H1 (cell line): ENCODE results near the gene INPP5K. TPM values are rescaled to one million over a fixed set of nuclear protein-coding genes. Genes with fewer than 3 reads are reported as not detected.
A peak's percentile ranks its signal among the peaks of the same experiment; 100 is the strongest.

Source experiments
- CTCF ChIA-PET: fragments of 300-600 bp; sonication (Branson Sonifier 250); formaldehyde crosslinking; loops from one replicate; lab custom pipeline; 2021; ENCODE audit not compliant: partially characterized antibody; lab: Charles Lee
- POLR2A ChIA-PET: fragments of 300-600 bp; sonication (Branson Sonifier 250); formaldehyde crosslinking; loops from one replicate; lab custom pipeline; 2021; ENCODE audit warnings: inconsistent platforms; ENCODE audit not compliant: partially characterized antibody; lab: Charles Lee
- DNase-seq, 2 experiments: peaks; one replicate each; pipeline versions ENCODE4 v3.0.0 to v3.0.0-alpha.2; 2010 to 2022; ENCODE audit warnings: low spot score in 2 of 2, low read depth in 1 of 2, mixed read lengths in 1 of 2
- FAIRE-seq: peaks from 2 replicates; lab custom pipeline; 2011; peaks lifted over from hg19 to GRCh38; lab: Jason Lieb, UNC
- H2AFZ ChIP-seq: 2 replicates; pipeline ENCODE4 v1.8.1; 2012; ENCODE audit warnings: low read length, inconsistent platforms
- H2AK5ac ChIP-seq: 2 replicates; pipeline ENCODE4 v1.6.1; 2013; ENCODE audit warnings: low read depth, low read length
- H2BK120ac ChIP-seq: replicated peaks from 2 replicates; pipeline ENCODE3; 2013; ENCODE audit warnings: low read depth, low read length, inconsistent platforms
- H2BK12ac ChIP-seq: 2 replicates; pipeline ENCODE4 v1.6.1; 2013; ENCODE audit warnings: low read depth, low read length
- H2BK15ac ChIP-seq: 2 replicates; pipeline ENCODE4 v1.6.1; 2013; ENCODE audit warnings: low read length
- H2BK20ac ChIP-seq: 2 replicates; pipeline ENCODE4 v1.6.1; 2013; ENCODE audit warnings: low read length
- H2BK5ac ChIP-seq: 2 replicates; pipeline ENCODE4 v1.6.1; 2013; ENCODE audit warnings: low read depth, low read length
- H3K14ac ChIP-seq: 2 replicates; pipeline ENCODE4 v1.6.1; 2013; ENCODE audit warnings: inconsistent platforms; ENCODE audit not compliant: insufficient read length
- H3K18ac ChIP-seq: 2 replicates; pipeline ENCODE4 v1.6.1; 2013; ENCODE audit warnings: low read length; ENCODE audit errors: extremely low read depth
- H3K23ac ChIP-seq: 2 replicates; pipeline ENCODE4 v1.6.1; 2013; ENCODE audit warnings: inconsistent platforms; ENCODE audit not compliant: insufficient read length
- H3K23me2 ChIP-seq: 2 replicates; pipeline ENCODE4 v1.6.1; 2013; ENCODE audit warnings: low read depth, low read length
- H3K27ac ChIP-seq: 2 replicates; pipeline ENCODE4 v1.6.1; 2011; ENCODE audit warnings: low read depth, low read length, inconsistent platforms
- H3K27me3 ChIP-seq, 4 experiments: replicated peaks in 1 of 4; 1 replicate in 1 of 4; 2 replicates in 3 of 4; pipeline versions ENCODE4 v1.6.1 to v1.8.1; 2011 to 2013; ENCODE audit warnings: low read length in 3 of 4, mild to moderate bottlenecking in 3 of 4, inconsistent platforms in 2 of 4, mixed read lengths in 2 of 4, moderate library complexity in 1 of 4; ENCODE audit not compliant: control insufficient read depth in 3 of 4, insufficient read depth in 3 of 4; ENCODE audit errors: extremely low read depth in 1 of 4
- H3K36me3 ChIP-seq, 4 experiments: 2 replicates each; pipeline versions ENCODE4 v1.6.1 to v1.8.1; 2011 to 2013; ENCODE audit warnings: mild to moderate bottlenecking in 4 of 4, low read length in 3 of 4, moderate library complexity in 2 of 4, control low read depth in 1 of 4, inconsistent platforms in 1 of 4; ENCODE audit not compliant: insufficient read depth in 4 of 4, control insufficient read depth in 2 of 4
- H3K4ac ChIP-seq: replicated peaks from 2 replicates; pipeline ENCODE3; 2013; ENCODE audit warnings: low read length, low read depth, mixed read lengths, inconsistent platforms; ENCODE audit not compliant: insufficient read length
- H3K4me1 ChIP-seq, 4 experiments: replicated peaks in 1 of 4; 1 replicate in 1 of 4; 2 replicates in 3 of 4; pipeline versions ENCODE4 v1.6.1 to v1.8.1; 2011 to 2013; ENCODE audit warnings: low read length in 3 of 4, inconsistent platforms in 2 of 4, mixed read lengths in 1 of 4; ENCODE audit not compliant: insufficient read depth in 4 of 4, control insufficient read depth in 3 of 4
- H3K4me2 ChIP-seq, 2 experiments: 2 replicates each; pipeline versions ENCODE4 v1.6.1 to v1.8.1; 2011 to 2013; ENCODE audit warnings: low read depth in 2 of 2, low read length in 2 of 2, control low read depth in 1 of 2, inconsistent platforms in 1 of 2, mild to moderate bottlenecking in 1 of 2; ENCODE audit not compliant: insufficient read depth in 1 of 2
- H3K4me3 ChIP-seq, 4 experiments: fragments of 200-600, 300-600 bp in 1 of 4; sonication (generic), shearing (Covaris generic), sonication (Bioruptor Twin) in 1 of 4; 2 replicates each; pipeline versions ENCODE4 v1.5.1 to v1.8.1; 2011 to 2016; ENCODE audit warnings: low read length in 4 of 4, low read depth in 3 of 4, control low read depth in 2 of 4, inconsistent platforms in 2 of 4, mild to moderate bottlenecking in 2 of 4, mixed read lengths in 1 of 4, moderate library complexity in 1 of 4; ENCODE audit not compliant: insufficient read depth in 2 of 4; ENCODE audit errors: extremely low read depth in 1 of 4
- H3K56ac ChIP-seq: replicated peaks from 2 replicates; pipeline ENCODE3; 2013; ENCODE audit warnings: low read depth, mild to moderate bottlenecking, mixed read lengths, low read length, inconsistent platforms; ENCODE audit not compliant: insufficient read length
- H3K79me1 ChIP-seq: 2 replicates; pipeline ENCODE4 v1.6.1; 2013; ENCODE audit warnings: low read depth, low read length, control low read depth
- H3K79me2 ChIP-seq, 2 experiments: 2 replicates each; pipeline versions ENCODE4 v1.6.1 to v1.8.1; 2012 to 2013; ENCODE audit warnings: low read length in 2 of 2, mild to moderate bottlenecking in 2 of 2, inconsistent platforms in 1 of 2; ENCODE audit not compliant: insufficient read depth in 2 of 2, control insufficient read depth in 1 of 2
- H3K9ac ChIP-seq, 4 experiments: replicated peaks in 1 of 4; 1 replicate in 1 of 4; 2 replicates in 3 of 4; pipeline versions ENCODE4 v1.6.1 to v1.8.1; 2011 to 2013; ENCODE audit warnings: low read depth in 3 of 4, low read length in 3 of 4, control low read depth in 2 of 4, mild to moderate bottlenecking in 2 of 4, moderate library complexity in 2 of 4, inconsistent platforms in 1 of 4; ENCODE audit errors: extremely low read depth in 1 of 4
- H3K9me3 ChIP-seq, 2 experiments: 2 replicates each; pipeline versions ENCODE4 v1.6.1 to v1.8.1; 2012 to 2013; ENCODE audit warnings: mild to moderate bottlenecking in 2 of 2, moderate library complexity in 2 of 2, control low read depth in 1 of 2, inconsistent platforms in 1 of 2, low read depth in 1 of 2, low read length in 1 of 2, mixed read lengths in 1 of 2; ENCODE audit not compliant: insufficient read depth in 2 of 2
- H4K20me1 ChIP-seq, 2 experiments: replicated peaks in 1 of 2; 2 replicates each; pipeline versions ENCODE3 to v1.8.1; 2011 to 2013; ENCODE audit warnings: inconsistent platforms in 2 of 2, low read length in 2 of 2, mild to moderate bottlenecking in 1 of 2; ENCODE audit not compliant: insufficient read depth in 2 of 2, control insufficient read depth in 1 of 2
- H4K5ac ChIP-seq: 2 replicates; pipeline ENCODE4 v1.6.1; 2013; ENCODE audit warnings: low read length, low read depth, mixed read lengths, inconsistent platforms; ENCODE audit not compliant: insufficient read length
- H4K8ac ChIP-seq: 2 replicates; pipeline ENCODE4 v1.8.0; 2013; ENCODE audit warnings: mild to moderate bottlenecking, moderate library complexity, low read length, inconsistent platforms; ENCODE audit not compliant: insufficient read depth; ENCODE audit errors: extremely low read depth
- H4K91ac ChIP-seq: replicated peaks from 2 replicates; pipeline ENCODE3; 2013; ENCODE audit warnings: low read length, mixed read lengths, inconsistent platforms; ENCODE audit not compliant: insufficient read length
- JUN ChIP-seq: IDR thresholded peaks from 2 replicates; pipeline ENCODE4 v1.6.1; 2011; ENCODE audit warnings: low read depth, mild to moderate bottlenecking, improper control_type of control experiment, low read length
- KDM5A ChIP-seq: fragments of 200-600 bp; IDR thresholded peaks from 2 replicates; pipeline ENCODE4 v1.7.1; 2012; ENCODE audit warnings: mild to moderate bottlenecking, low read length, inconsistent platforms, mixed read lengths
- SP2 ChIP-seq: IDR thresholded peaks from 2 replicates; pipeline ENCODE4 v1.6.1; 2012; ENCODE audit warnings: mild to moderate bottlenecking, low read length, inconsistent platforms
- TCF12 ChIP-seq: IDR thresholded peaks from 2 replicates; pipeline ENCODE4 v1.6.1; 2011; ENCODE audit warnings: low read depth, mild to moderate bottlenecking, low read length
- YY1 ChIP-seq: IDR thresholded peaks from 2 replicates; pipeline ENCODE4 v1.6.1; 2011; ENCODE audit warnings: low read depth, mild to moderate bottlenecking, low read length
- ZNF274 ChIP-seq: IDR thresholded peaks from 2 replicates; pipeline ENCODE4 v1.7.0; 2012; ENCODE audit warnings: low read length, borderline replicate concordance; ENCODE audit errors: extremely low read depth
- WGBS, 2 experiments: shearing (Covaris generic) in 1 of 2; methylation state at CpG; one replicate each; pipeline versions ENCODE4 v1.1.6 to v1.1.7; 2013 to 2015; ENCODE audit warnings: low lambda C conversion rate in 2 of 2, mixed read lengths in 2 of 2, inconsistent platforms in 1 of 2, low coverage in 1 of 2, missing lambda C conversion rate in 1 of 2; ENCODE audit not compliant: insufficient replicate concordance in 2 of 2, insufficient coverage in 1 of 2, insufficient read length in 1 of 2; ENCODE audit errors: extremely low coverage in 1 of 2, missing lambda C conversion rate in 1 of 2; 5-methylcytosine and 5-hydroxymethylcytosine counted together
- polyA plus RNA-seq, 7 experiments: library from polyadenylated mRNA; depleted of rRNA in 3 of 7; stranded (reverse) in 5 of 7; unstranded in 2 of 7; fragments of >200 nt in 5 of 7; fragments of 200-250 nt in 2 of 7; gene quantifications; 1 replicate in 5 of 7; 2 replicates in 1 of 7; 4 replicates in 1 of 7; pipeline versions ENCODE4 v1.2.1 to v1.2.3, GENCODE V29; 2011 to 2013; ENCODE audit warnings: missing spikeins in 2 of 7, mixed read lengths in 2 of 7
- total RNA-seq: library from RNA; stranded (reverse); fragmentation: NEBNext Ultra II Directional; extraction: Animal tissue kit (Norgen Biotek cat#: 25700); gene quantifications from 2 replicates; pipeline ENCODE4 v1.2.1, GENCODE V29; 2021
- TF ChIP-seq, protein P1 (sequence below): IDR thresholded peaks from 2 replicates; pipeline ENCODE4 v1.6.1; 2012; ENCODE audit warnings: inconsistent platforms
- TF ChIP-seq, protein P2 (sequence below): IDR thresholded peaks from 2 replicates; pipeline ENCODE4 v1.6.1; 2011; ENCODE audit warnings: low read length, improper control_type of control experiment

INPP5K gene
- total and polyA plus RNA-seq, 2 of the 8 experiments (the other 6 are each of a cell fraction or from before 2014, with no cell fraction given) = 21.0 to 24.1 TPM

DNA sequence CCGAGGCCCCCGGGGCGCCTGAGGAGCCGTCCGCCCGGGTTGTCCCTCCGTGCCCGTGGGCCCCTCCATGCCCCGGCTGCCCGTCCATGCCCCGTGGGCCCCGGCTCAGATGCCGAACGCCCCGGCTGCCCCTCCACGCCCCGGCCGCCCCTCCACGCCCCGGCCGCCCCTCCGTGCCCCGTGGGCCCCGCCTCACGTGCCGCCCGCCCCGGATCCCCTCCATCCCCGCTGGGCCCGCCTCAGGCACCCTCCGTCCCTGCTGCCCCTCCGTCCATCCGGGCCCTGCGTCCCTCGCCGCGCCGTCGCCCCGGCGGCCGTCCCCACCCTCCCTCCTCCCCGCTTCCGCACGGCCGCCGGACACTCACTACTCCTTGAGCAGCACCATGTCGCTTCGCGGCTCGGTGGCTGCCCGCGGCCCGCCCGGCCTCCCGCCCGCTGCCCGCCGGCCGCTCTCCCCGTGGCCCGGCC, 45.8 kb upstream of the INPP5K start:
- peak overlapping the region; percentile 58; the same call in 1 of the 2 replicates for H3K27ac ChIP-seq
- peaks cover 4% of the 10 kb centered on the region; the same call in 1 of the 2 replicates for H3K23me2 ChIP-seq
- H3K14ac ChIP-seq = no peak overlapping the region
- DNase-seq = no peak
- H3K9ac ChIP-seq = peak overlapping the region in 3 of 4 experiments; percentile 34 to 86 (median 58); a peak in 6 of 7 replicates
- no peak overlapping the region; the same call in 1 of the 2 replicates for H3K18ac ChIP-seq
- H3K79me1 ChIP-seq = peaks cover 19% of the 10 kb centered on the region
- peaks cover 0 to 4% (median 0%) of the 10 kb centered on the region in 4 experiments; a peak in 1 of 7 replicates for H3K27me3 ChIP-seq
- H3K4me3 ChIP-seq = peak overlapping the region; percentile 47 to 89 (median 68)
- H2BK5ac ChIP-seq = no peak overlapping the region
- H3K36me3 ChIP-seq = peaks cover 0 to 3% (median 1%) of the 10 kb centered on the region in 4 experiments; a peak in 4 of 8 replicates
- H3K56ac ChIP-seq = no peak overlapping the region
- H3K23ac ChIP-seq = no peak overlapping the region
- 0% methylated on average over 9 of the region's 62 CpGs; no CpG with 5 or more reads in 1 of the 2 experiments for WGBS, 2 experiments
- H4K91ac ChIP-seq = no peak overlapping the region
- peaks cover 7 to 45% of the 10 kb centered on the region in 2 experiments; a peak in 3 of 4 replicates for H3K79me2 ChIP-seq
- no peak overlapping the region for H2AFZ ChIP-seq
- no peak overlapping the region for H2BK120ac ChIP-seq
- peaks cover 18 to 26% of the 10 kb centered on the region in 2 experiments for H4K20me1 ChIP-seq
- ChIA-PET POLR2A (interaction anchor here (0.9 to 3.3 kb wide), 6 partner anchors 12 to 176 kb away, joined by 3 to 14 read pairs (median 4); partner anchors contain the start of gene INPP5K), CTCF (interaction anchor here (1.5 to 1.7 kb wide), 2 partner anchors 12 to 68 kb away, joined by 7 to 9 read pairs; partner anchors contain the start of gene SLC43A2)
- peak overlapping the region; percentile 93 to 97 for H3K4me2 ChIP-seq
- TF ChIP-seq, protein P1, sequence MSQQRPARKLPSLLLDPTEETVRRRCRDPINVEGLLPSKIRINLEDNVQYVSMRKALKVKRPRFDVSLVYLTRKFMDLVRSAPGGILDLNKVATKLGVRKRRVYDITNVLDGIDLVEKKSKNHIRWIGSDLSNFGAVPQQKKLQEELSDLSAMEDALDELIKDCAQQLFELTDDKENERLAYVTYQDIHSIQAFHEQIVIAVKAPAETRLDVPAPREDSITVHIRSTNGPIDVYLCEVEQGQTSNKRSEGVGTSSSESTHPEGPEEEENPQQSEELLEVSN = no peak
- no peak for TF ChIP-seq YY1
- TF ChIP-seq ZNF274 = no peak
- TF ChIP-seq, protein P2, sequence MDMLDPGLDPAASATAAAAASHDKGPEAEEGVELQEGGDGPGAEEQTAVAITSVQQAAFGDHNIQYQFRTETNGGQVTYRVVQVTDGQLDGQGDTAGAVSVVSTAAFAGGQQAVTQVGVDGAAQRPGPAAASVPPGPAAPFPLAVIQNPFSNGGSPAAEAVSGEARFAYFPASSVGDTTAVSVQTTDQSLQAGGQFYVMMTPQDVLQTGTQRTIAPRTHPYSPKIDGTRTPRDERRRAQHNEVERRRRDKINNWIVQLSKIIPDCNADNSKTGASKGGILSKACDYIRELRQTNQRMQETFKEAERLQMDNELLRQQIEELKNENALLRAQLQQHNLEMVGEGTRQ = no peak
- no peak for TF ChIP-seq SP2
- no peak for TF ChIP-seq KDM5A
- no peak for TF ChIP-seq JUN
- no peak for TF ChIP-seq TCF12
- H2BK12ac ChIP-seq = no peak overlapping the region
- FAIRE-seq = no peak
- no peak overlapping the region for H3K4ac ChIP-seq
- H4K5ac ChIP-seq = no peak overlapping the region
- no peak overlapping the region for H4K8ac ChIP-seq
- no peak overlapping the region for H2AK5ac ChIP-seq
- H3K9me3 ChIP-seq = no peaks in the 10 kb centered on the region
- H2BK20ac ChIP-seq = no peak overlapping the region
- no peak overlapping the region for H2BK15ac ChIP-seq
- peaks cover 0 to 10% (median 5%) of the 10 kb centered on the region in 4 experiments; a peak in 4 of 7 replicates for H3K4me1 ChIP-seq
